GM12873 (cell line): ENCODE data around the gene GPR152.

ENCODE experiments used
- CTCF ChIP-seq: IDR thresholded peaks from 2 replicates; pipeline ENCODE4 v1.5.1; 2012; ENCODE audit warnings: low read depth, mild to moderate bottlenecking, moderate library complexity, low read length, control low read depth; ENCODE audit not compliant: insufficient read depth; ENCODE audit errors: missing control alignments

Gene GPR152

GRCh38 chr11:67437809-67438157, 14.7 kb downstream of the GPR152 start:
- TF ChIP-seq CTCF: no peak

- TF ChIP-seq CTCF: no peak
Measured at GRCh38 chr11:67437082-67437808, 15.3 kb downstream of the GPR152 start, which contains the start of gene PTPRCAP. PTPRCAP (minus strand) TSS chr11:67437682; CDS start chr11:67437619, 63 bp downstream.

- no peak for TF ChIP-seq CTCF
Measured at GRCh38 chr11:67436459-67437081, 16.0 kb downstream of the GPR152 start.

GRCh38 chr11:67435727-67436458, 16.6 kb downstream of the GPR152 start:
- no peak for TF ChIP-seq CTCF

- no peak for TF ChIP-seq CTCF
Measured at GRCh38 chr11:67435031-67435726, 17.4 kb downstream of the GPR152 start.

- TF ChIP-seq CTCF: no peak
Measured at GRCh38 chr11:67434395-67434881, 18.1 kb downstream of the GPR152 start.
